GM19099 (cell line): Measurements from ENCODE around the gene SLC16A13.

Experiments used
- POLR2A ChIP-seq: IDR thresholded peaks from 3 replicates; pipeline ENCODE4 v1.6.1; 2011; ENCODE audit warnings: low read depth; ENCODE audit not compliant: insufficient read length; ENCODE audit errors: extremely low read depth

The SLC16A13 gene

GRCh38 chr17:7005716-7006115, 30.1 kb upstream of the SLC16A13 start:
- TF ChIP-seq POLR2A, result no peak

GRCh38 chr17:7007143-7007542, 28.7 kb upstream of the SLC16A13 start:
- no peak for TF ChIP-seq POLR2A

- no peak for TF ChIP-seq POLR2A
These were observed 25.3 kb upstream of the SLC16A13 start for GRCh38 chr17:7010523-7010922.

- no peak for TF ChIP-seq POLR2A
These were observed 24.4 kb upstream of the SLC16A13 start for GRCh38 chr17:7011415-7011814.

- no peak for TF ChIP-seq POLR2A
These were observed 23.9 kb upstream of the SLC16A13 start for GRCh38 chr17:7011942-7012254.

- TF ChIP-seq POLR2A, result peak; percentile 95
These were observed 21.4 kb upstream of the SLC16A13 start for GRCh38 chr17:7014261-7014994.

GRCh38 chr17:7014995-7015958, 20.5 kb upstream of the SLC16A13 start:
- peak; percentile 71 for TF ChIP-seq POLR2A

GRCh38 chr17:7016418-7016817, 19.4 kb upstream of the SLC16A13 start:
- no peak for TF ChIP-seq POLR2A

GRCh38 chr17:7016886-7017826, 18.7 kb upstream of the SLC16A13 start:
- TF ChIP-seq POLR2A, result no peak

- TF ChIP-seq POLR2A, result no peak
These were observed 18.0 kb upstream of the SLC16A13 start for GRCh38 chr17:7017827-7018200.

- no peak for TF ChIP-seq POLR2A
These were observed 17.4 kb upstream of the SLC16A13 start for GRCh38 chr17:7018331-7018964.

- no peak for TF ChIP-seq POLR2A
These were observed 16.4 kb upstream of the SLC16A13 start for GRCh38 chr17:7019367-7019766.

GRCh38 chr17:7019839-7020519, 15.8 kb upstream of the SLC16A13 start:
- no peak for TF ChIP-seq POLR2A
